GM12878 (cell line): ENCODE measurements around the gene RPS8. TPM values are rescaled to one million over a fixed set of nuclear protein-coding genes. Genes with fewer than 3 reads are reported as not detected.

Source experiments
- ATF7 ChIP-seq: fragments of 450-650 bp; IDR thresholded peaks from 2 replicates; pipeline ENCODE4 v1.6.1; 2016; ENCODE audit warnings: low read depth, mild to moderate bottlenecking
- BRCA1 ChIP-seq: IDR thresholded peaks from 2 replicates; pipeline ENCODE4 v1.6.1; 2011; ENCODE audit warnings: low read depth, low read length, improper control_type of control experiment
- CEBPB ChIP-seq, 2 experiments: fragments of 150-350 bp in 1 of 2; IDR thresholded peaks; 2 replicates each; pipeline ENCODE4 v1.6.1; 2012 to 2014; ENCODE audit warnings: low read depth in 2 of 2, low read length in 2 of 2, borderline replicate concordance in 1 of 2, inconsistent platforms in 1 of 2
- ETV6 ChIP-seq, 2 experiments: fragments of 450-650 bp in 1 of 2; IDR thresholded peaks in 1 of 2; conservative IDR thresholded peaks in 1 of 2; 2 replicates each; pipeline ENCODE4 v1.6.1; 2014; ENCODE audit warnings: antibody characterized with exemption in 1 of 2, borderline replicate concordance in 1 of 2, low read depth in 1 of 2, mild to moderate bottlenecking in 1 of 2, moderate library complexity in 1 of 2
- FOXK2 ChIP-seq: fragments of 450-650 bp; IDR thresholded peaks from 2 replicates; pipeline ENCODE4 v1.6.1; 2017; ENCODE audit warnings: mild to moderate bottlenecking, moderate library complexity
- IKZF1 ChIP-seq: fragments of 450-650 bp; conservative IDR thresholded peaks from 2 replicates; pipeline ENCODE4 v1.6.1; 2017; ENCODE audit warnings: antibody characterized with exemption, mild to moderate bottlenecking
- IRF4 ChIP-seq: IDR thresholded peaks from 2 replicates; pipeline ENCODE4 v1.6.1; 2011; ENCODE audit warnings: low read depth, low read length
- JUNB ChIP-seq: IDR thresholded peaks from 2 replicates; pipeline ENCODE4 v1.6.1; 2016; ENCODE audit warnings: antibody characterized with exemption, mild to moderate bottlenecking
- MTA2 ChIP-seq: fragments of 450-650 bp; IDR thresholded peaks from 2 replicates; pipeline ENCODE4 v1.6.1; 2016; ENCODE audit warnings: low read depth, mild to moderate bottlenecking, moderate library complexity
- MTA3 ChIP-seq: IDR thresholded peaks from 2 replicates; pipeline ENCODE4 v1.6.1; 2012; ENCODE audit warnings: low read length, inconsistent platforms, borderline replicate concordance
- NBN ChIP-seq: fragments of 450-650 bp; IDR thresholded peaks from 2 replicates; pipeline ENCODE4 v1.6.1; 2016
- PAX5 ChIP-seq: IDR thresholded peaks from 2 replicates; pipeline ENCODE4 v1.6.1; 2011; ENCODE audit warnings: low read depth, low read length, borderline replicate concordance
- PML ChIP-seq: IDR thresholded peaks from 2 replicates; pipeline ENCODE4 v1.6.1; 2012; ENCODE audit warnings: low read length, inconsistent platforms
- RAD21 ChIP-seq: IDR thresholded peaks from 2 replicates; pipeline ENCODE4 v1.6.1; 2011; ENCODE audit warnings: mild to moderate bottlenecking, low read depth, low read length, moderate library complexity; ENCODE audit not compliant: insufficient read depth
- SMAD1 ChIP-seq: fragments of 450-650 bp; IDR thresholded peaks from 2 replicates; pipeline ENCODE4 v1.6.1; 2018; ENCODE audit warnings: mild to moderate bottlenecking, low read depth; ENCODE audit not compliant: partially characterized antibody
- SUZ12 ChIP-seq: fragments of 200-600 bp; sonication (generic); IDR thresholded peaks from one replicate; pipeline ENCODE4 v1.6.1; 2018; ENCODE audit warnings: antibody characterized with exemption, mild to moderate bottlenecking; ENCODE audit not compliant: unreplicated experiment
- polyA plus RNA-seq, 11 experiments: library from polyadenylated mRNA; depleted of rRNA in 4 of 11; unstranded in 6 of 11; stranded (reverse) in 5 of 11; fragments of >200 nt; fragmentation: Nextera tagmentation in 4 of 11; fragmentation: Illumina TruSeq in 1 of 11; extraction: Ambion mirVana in 4 of 11; extraction: Trizol in 1 of 11; gene quantifications; 1 replicate in 1 of 11; 2 replicates in 10 of 11; pipeline versions ENCODE4 v1.2.1 to v1.2.3, GENCODE V29; 2011 to 2016; ENCODE audit warnings: inconsistent platforms in 2 of 11, missing spikeins in 2 of 11, low read depth in 1 of 11
- total RNA-seq, 4 experiments: library from RNA; depleted of rRNA in 3 of 4; stranded (reverse); fragments of >200 nt in 3 of 4; fragmentation: Illumina TruSeq in 1 of 4; extraction: Trizol in 1 of 4; gene quantifications; 2 replicates each; pipeline versions ENCODE4 v1.2.1 to v1.2.3, GENCODE V29; 2013 to 2021
- TF ChIP-seq, protein P1 (sequence below): fragments of 450-650 bp; IDR thresholded peaks from 2 replicates; pipeline ENCODE4 v1.6.1; 2017; ENCODE audit warnings: mild to moderate bottlenecking, moderate library complexity
- TF ChIP-seq, protein P2 (sequence below): fragments of 450-650 bp; IDR thresholded peaks from 2 replicates; pipeline ENCODE4 v1.6.1; 2017; ENCODE audit warnings: antibody characterized with exemption, mild to moderate bottlenecking, moderate library complexity
- TF ChIP-seq, protein P3 (sequence below): fragments of 450-650 bp; IDR thresholded peaks from 2 replicates; pipeline ENCODE4 v1.6.1; 2016; ENCODE audit warnings: mild to moderate bottlenecking
- TF ChIP-seq, protein P4 (sequence below), 3 experiments: IDR thresholded peaks in 2 of 3; conservative IDR thresholded peaks in 1 of 3; 2 replicates each; pipeline ENCODE4 v1.5.1; 2011; ENCODE audit warnings: low read depth in 3 of 3, low read length in 3 of 3, mild to moderate bottlenecking in 3 of 3, control low read depth in 2 of 3, moderate library complexity in 2 of 3, inconsistent platforms in 1 of 3, mixed read lengths in 1 of 3; ENCODE audit not compliant: control insufficient read depth in 2 of 3, insufficient read depth in 1 of 3; ENCODE audit errors: extremely low read depth in 1 of 3

RPS8 gene
- total and polyA plus RNA-seq, 10 of the 15 experiments (the other 5 are each of a cell fraction or from before 2014, with no cell fraction given) = 1,296 to 3,461 (median 2,877) TPM

DNA sequence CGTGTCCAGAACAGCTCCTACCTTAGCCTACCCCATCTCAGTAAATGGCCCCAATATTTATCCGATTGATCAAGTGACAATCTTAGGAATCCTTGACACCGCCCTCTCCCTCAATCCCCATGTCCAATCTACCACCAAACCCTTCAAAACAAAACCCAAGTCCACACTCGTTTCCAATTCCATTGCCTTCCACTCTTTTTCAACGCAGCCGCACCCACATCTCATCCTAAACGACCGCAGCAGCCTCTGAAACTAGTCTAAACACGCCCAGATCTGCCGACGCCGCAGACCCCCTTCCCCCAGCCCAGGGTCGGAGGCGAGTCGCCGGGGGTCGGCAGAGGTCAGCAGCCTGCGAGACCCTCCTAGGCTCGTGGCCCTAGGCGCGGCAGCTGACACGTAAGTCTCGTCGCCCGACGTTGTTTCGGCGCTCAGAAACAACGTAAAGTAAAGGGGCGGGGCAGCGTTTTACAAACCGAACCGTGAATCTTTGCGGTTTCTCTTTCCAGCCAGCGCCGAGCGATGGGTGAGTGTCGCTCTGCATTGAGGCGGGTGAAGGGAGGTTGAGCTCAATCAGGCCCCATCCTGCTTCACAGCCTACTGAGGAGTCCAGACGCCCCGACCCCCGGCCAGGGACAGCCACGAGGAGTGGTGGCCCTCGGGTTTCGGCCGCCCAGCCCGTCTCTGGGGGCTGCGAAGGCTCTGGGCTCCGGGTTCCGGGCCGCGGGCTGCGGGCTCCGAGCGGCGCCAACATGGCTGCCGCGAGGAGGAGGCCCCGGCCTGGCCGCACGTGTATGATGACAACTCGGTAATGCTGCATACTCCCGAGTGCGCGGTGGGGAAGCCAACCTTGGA is at the start of gene RPS8 (continued):
- TF ChIP-seq, protein P1, sequence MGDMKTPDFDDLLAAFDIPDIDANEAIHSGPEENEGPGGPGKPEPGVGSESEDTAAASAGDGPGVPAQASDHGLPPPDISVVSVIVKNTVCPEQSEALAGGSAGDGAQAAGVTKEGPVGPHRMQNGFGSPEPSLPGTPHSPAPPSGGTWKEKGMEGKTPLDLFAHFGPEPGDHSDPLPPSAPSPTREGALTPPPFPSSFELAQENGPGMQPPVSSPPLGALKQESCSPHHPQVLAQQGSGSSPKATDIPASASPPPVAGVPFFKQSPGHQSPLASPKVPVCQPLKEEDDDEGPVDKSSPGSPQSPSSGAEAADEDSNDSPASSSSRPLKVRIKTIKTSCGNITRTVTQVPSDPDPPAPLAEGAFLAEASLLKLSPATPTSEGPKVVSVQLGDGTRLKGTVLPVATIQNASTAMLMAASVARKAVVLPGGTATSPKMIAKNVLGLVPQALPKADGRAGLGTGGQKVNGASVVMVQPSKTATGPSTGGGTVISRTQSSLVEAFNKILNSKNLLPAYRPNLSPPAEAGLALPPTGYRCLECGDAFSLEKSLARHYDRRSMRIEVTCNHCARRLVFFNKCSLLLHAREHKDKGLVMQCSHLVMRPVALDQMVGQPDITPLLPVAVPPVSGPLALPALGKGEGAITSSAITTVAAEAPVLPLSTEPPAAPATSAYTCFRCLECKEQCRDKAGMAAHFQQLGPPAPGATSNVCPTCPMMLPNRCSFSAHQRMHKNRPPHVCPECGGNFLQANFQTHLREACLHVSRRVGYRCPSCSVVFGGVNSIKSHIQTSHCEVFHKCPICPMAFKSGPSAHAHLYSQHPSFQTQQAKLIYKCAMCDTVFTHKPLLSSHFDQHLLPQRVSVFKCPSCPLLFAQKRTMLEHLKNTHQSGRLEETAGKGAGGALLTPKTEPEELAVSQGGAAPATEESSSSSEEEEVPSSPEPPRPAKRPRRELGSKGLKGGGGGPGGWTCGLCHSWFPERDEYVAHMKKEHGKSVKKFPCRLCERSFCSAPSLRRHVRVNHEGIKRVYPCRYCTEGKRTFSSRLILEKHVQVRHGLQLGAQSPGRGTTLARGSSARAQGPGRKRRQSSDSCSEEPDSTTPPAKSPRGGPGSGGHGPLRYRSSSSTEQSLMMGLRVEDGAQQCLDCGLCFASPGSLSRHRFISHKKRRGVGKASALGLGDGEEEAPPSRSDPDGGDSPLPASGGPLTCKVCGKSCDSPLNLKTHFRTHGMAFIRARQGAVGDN = peak; percentile 96
- TF ChIP-seq PAX5 (0 out of 2 replicates have a peak, but pooled peaks have one; percentile 29), ETV6 (conservative IDR thresholded peaks at IDR 0.05 in 1 of 2, IDR thresholded peaks at IDR 0.05 in 1 of 2; ENCODE audit: borderline replicate concordance in 1 of 2, low read depth in 1 of 2) (no peak), FOXK2 (peak; percentile 40; the same call in 1 of the 2 replicates), SMAD1 (peak; percentile 79), NBN (peak; percentile 99), PML (peak; percentile 99), SUZ12 (no peak), ATF7 (peak; percentile 30; the same call in 1 of the 2 replicates), JUNB (0 out of 2 replicates have a peak, but pooled peaks have one; percentile 3), IRF4 (no peak), RAD21 (no peak), BRCA1 (no peak), CEBPB (IDR thresholded peaks at IDR 0.05; ENCODE audit: borderline replicate concordance in 1 of 2, low read depth in 2 of 2, low read length in 2 of 2) (no peak), IKZF1 (peak; percentile 72), MTA3 (no peak), MTA2 (peak; percentile 44; the same call in 1 of the 2 replicates)
- TF ChIP-seq, protein P2, sequence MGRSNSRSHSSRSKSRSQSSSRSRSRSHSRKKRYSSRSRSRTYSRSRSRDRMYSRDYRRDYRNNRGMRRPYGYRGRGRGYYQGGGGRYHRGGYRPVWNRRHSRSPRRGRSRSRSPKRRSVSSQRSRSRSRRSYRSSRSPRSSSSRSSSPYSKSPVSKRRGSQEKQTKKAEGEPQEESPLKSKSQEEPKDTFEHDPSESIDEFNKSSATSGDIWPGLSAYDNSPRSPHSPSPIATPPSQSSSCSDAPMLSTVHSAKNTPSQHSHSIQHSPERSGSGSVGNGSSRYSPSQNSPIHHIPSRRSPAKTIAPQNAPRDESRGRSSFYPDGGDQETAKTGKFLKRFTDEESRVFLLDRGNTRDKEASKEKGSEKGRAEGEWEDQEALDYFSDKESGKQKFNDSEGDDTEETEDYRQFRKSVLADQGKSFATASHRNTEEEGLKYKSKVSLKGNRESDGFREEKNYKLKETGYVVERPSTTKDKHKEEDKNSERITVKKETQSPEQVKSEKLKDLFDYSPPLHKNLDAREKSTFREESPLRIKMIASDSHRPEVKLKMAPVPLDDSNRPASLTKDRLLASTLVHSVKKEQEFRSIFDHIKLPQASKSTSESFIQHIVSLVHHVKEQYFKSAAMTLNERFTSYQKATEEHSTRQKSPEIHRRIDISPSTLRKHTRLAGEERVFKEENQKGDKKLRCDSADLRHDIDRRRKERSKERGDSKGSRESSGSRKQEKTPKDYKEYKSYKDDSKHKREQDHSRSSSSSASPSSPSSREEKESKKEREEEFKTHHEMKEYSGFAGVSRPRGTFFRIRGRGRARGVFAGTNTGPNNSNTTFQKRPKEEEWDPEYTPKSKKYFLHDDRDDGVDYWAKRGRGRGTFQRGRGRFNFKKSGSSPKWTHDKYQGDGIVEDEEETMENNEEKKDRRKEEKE = no peak
- TF ChIP-seq, protein P3, sequence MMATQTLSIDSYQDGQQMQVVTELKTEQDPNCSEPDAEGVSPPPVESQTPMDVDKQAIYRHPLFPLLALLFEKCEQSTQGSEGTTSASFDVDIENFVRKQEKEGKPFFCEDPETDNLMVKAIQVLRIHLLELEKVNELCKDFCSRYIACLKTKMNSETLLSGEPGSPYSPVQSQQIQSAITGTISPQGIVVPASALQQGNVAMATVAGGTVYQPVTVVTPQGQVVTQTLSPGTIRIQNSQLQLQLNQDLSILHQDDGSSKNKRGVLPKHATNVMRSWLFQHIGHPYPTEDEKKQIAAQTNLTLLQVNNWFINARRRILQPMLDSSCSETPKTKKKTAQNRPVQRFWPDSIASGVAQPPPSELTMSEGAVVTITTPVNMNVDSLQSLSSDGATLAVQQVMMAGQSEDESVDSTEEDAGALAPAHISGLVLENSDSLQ = peak; percentile 28; the same call in 1 of the 2 replicates
- TF ChIP-seq, protein P4, sequence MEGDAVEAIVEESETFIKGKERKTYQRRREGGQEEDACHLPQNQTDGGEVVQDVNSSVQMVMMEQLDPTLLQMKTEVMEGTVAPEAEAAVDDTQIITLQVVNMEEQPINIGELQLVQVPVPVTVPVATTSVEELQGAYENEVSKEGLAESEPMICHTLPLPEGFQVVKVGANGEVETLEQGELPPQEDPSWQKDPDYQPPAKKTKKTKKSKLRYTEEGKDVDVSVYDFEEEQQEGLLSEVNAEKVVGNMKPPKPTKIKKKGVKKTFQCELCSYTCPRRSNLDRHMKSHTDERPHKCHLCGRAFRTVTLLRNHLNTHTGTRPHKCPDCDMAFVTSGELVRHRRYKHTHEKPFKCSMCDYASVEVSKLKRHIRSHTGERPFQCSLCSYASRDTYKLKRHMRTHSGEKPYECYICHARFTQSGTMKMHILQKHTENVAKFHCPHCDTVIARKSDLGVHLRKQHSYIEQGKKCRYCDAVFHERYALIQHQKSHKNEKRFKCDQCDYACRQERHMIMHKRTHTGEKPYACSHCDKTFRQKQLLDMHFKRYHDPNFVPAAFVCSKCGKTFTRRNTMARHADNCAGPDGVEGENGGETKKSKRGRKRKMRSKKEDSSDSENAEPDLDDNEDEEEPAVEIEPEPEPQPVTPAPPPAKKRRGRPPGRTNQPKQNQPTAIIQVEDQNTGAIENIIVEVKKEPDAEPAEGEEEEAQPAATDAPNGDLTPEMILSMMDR (IDR thresholded peaks at IDR 0.05 in 2 of 3, conservative IDR thresholded peaks at IDR 0.05 in 1 of 3; ENCODE audit: control insufficient read depth in 2 of 3, extremely low read depth in 1 of 3, insufficient read depth in 1 of 3, low read depth in 3 of 3, low read length in 3 of 3) = no peak
